GM23248 (cell line): ENCODE results near the gene KCNJ6. TPM values are rescaled to one million over a fixed set of nuclear protein-coding genes. Genes with fewer than 3 reads are reported as not detected.

ENCODE experiments used
- DNase-seq: peaks from one replicate; pipeline ENCODE4 v3.0.0-alpha.2; 2015
- H2AFZ ChIP-seq: fragments of 200-600 bp; sonication (generic); 2 replicates; pipeline ENCODE4 v1.6.1; 2016; ENCODE audit warnings: antibody characterized with exemption
- H3F3A ChIP-seq: fragments of 200-600 bp; sonication (generic); 2 replicates; pipeline ENCODE4 v1.6.1; 2016; ENCODE audit warnings: mild to moderate bottlenecking, antibody characterized with exemption, mixed run types; ENCODE audit not compliant: insufficient read depth
- H3K27ac ChIP-seq: fragments of 200-600 bp; sonication (generic); 2 replicates; pipeline ENCODE4 v1.5.1; 2016; ENCODE audit warnings: mild to moderate bottlenecking
- H3K27me3 ChIP-seq: fragments of 200-600 bp; sonication (generic); replicated peaks from 2 replicates; pipeline ENCODE4 v1.6.1; 2016; ENCODE audit warnings: mild to moderate bottlenecking; ENCODE audit not compliant: insufficient read depth
- H3K36me3 ChIP-seq: fragments of 200-600 bp; sonication (generic); 2 replicates; pipeline ENCODE4 v1.6.1; 2016; ENCODE audit warnings: low read depth, mild to moderate bottlenecking
- H3K4me1 ChIP-seq: fragments of 200-600 bp; sonication (generic); 2 replicates; pipeline ENCODE4 v1.6.1; 2016; ENCODE audit warnings: mild to moderate bottlenecking; ENCODE audit not compliant: insufficient read depth
- H3K4me2 ChIP-seq: fragments of 200-600 bp; sonication (generic); one replicate; pipeline ENCODE4 v1.6.1; 2016; ENCODE audit warnings: mild to moderate bottlenecking; ENCODE audit not compliant: unreplicated experiment
- H3K4me3 ChIP-seq: fragments of 200-600 bp; sonication (generic); 2 replicates; pipeline ENCODE4 v1.5.1; 2016; ENCODE audit warnings: mild to moderate bottlenecking
- H3K79me2 ChIP-seq: fragments of 200-600 bp; sonication (generic); 2 replicates; pipeline ENCODE4 v1.6.1; 2016; ENCODE audit warnings: mild to moderate bottlenecking; ENCODE audit not compliant: insufficient read depth
- H3K9ac ChIP-seq: fragments of 200-600 bp; sonication (generic); 2 replicates; pipeline ENCODE4 v1.6.1; 2016; ENCODE audit warnings: mild to moderate bottlenecking
- H3K9me2 ChIP-seq: fragments of 200-600 bp; sonication (generic); 2 replicates; pipeline ENCODE4 v1.6.1; 2016; ENCODE audit warnings: mixed run types, mild to moderate bottlenecking, moderate library complexity; ENCODE audit not compliant: insufficient read depth
- H3K9me3 ChIP-seq: fragments of 200-600 bp; sonication (generic); one replicate; pipeline ENCODE4 v1.6.1; 2017; ENCODE audit warnings: low read depth
- H4K20me1 ChIP-seq: fragments of 200-600 bp; sonication (generic); 2 replicates; pipeline ENCODE4 v1.6.0; 2016; ENCODE audit not compliant: insufficient read depth
- EZH2 ChIP-seq: fragments of 200-600 bp; sonication (generic); IDR thresholded peaks from 2 replicates; pipeline ENCODE4 v1.6.1; 2018; ENCODE audit warnings: antibody characterized with exemption, mild to moderate bottlenecking; ENCODE audit not compliant: insufficient read depth, poor library complexity, severe bottlenecking
- EZH2phosphoT487 ChIP-seq: fragments of 200-600 bp; sonication (generic); IDR thresholded peaks from 2 replicates; pipeline ENCODE4 v1.6.1; 2018; ENCODE audit warnings: antibody characterized with exemption, moderate library complexity, mild to moderate bottlenecking, low read depth; ENCODE audit not compliant: insufficient read depth
- WGBS, 2 experiments: methylation state at CpG; one replicate each; pipeline ENCODE4 v1.1.6; 2015 to 2017; ENCODE audit warnings: low lambda C conversion rate in 2 of 2, low coverage in 1 of 2; ENCODE audit errors: missing lambda C conversion rate in 2 of 2; 5-methylcytosine and 5-hydroxymethylcytosine counted together
- in situ Hi-C: fragments of 300-500 bp; cut with MboI; formaldehyde crosslinking; loops from 2 replicates; pipeline ENCODE4 v1.15.0; 2020
- polyA plus RNA-seq: library from polyadenylated mRNA; unstranded; fragments of >200 nt; fragmentation: Nextera tagmentation; extraction: Ambion mirVana; gene quantifications from 2 replicates; pipeline ENCODE4 v1.2.1, GENCODE V29; 2016
- total RNA-seq: library from RNA; depleted of rRNA; stranded (reverse); fragments of >200 nt; shearing (Covaris generic); gene quantifications from 2 replicates; pipeline ENCODE4 v1.2.3, GENCODE V29; 2014

KCNJ6 gene
- total and polyA plus RNA-seq, 2 experiments from 2014 or later: 0.11 TPM; not detected in 1

DNA sequence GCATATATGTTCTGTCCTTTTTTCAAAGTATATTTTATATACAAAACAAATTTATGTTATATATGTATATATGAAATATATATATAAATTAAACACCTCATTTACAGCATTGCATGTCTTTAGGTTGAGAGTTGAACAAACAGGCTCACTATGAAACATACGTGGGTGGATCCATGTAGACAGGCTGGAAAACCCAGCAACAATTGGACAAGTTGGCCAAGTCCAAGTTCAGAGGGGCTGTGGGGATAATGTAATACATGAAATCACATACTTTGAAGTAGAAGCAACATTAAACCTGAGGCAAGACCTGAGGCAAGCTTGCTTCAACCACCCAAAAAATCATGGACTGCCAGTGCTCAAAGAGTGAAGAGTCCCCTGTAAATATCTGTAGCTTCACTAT, 39.7 kb downstream of the KCNJ6 start:
- in situ Hi-C loops: no loop called here
- H3K27ac ChIP-seq: no peak overlapping the region
- H3K9ac ChIP-seq: no peak overlapping the region
- TF ChIP-seq EZH2phosphoT487 (no peak), EZH2 (no peak)
- no peaks in the 10 kb centered on the region for H3K9me3 ChIP-seq
- WGBS, 2 experiments: 89 to 93% methylated on average over 1 of the region's 1 CpG
- H3K9me2 ChIP-seq: no peaks in the 10 kb centered on the region
- H3K4me1 ChIP-seq: peaks cover 25% of the 10 kb centered on the region
- H4K20me1 ChIP-seq: no peaks in the 10 kb centered on the region
- no peak overlapping the region for H3K4me2 ChIP-seq
- no peak overlapping the region for H2AFZ ChIP-seq
- no peak for DNase-seq
- peaks cover 10% of the 10 kb centered on the region for H3F3A ChIP-seq
- no peak overlapping the region for H3K4me3 ChIP-seq
- H3K36me3 ChIP-seq: no peaks in the 10 kb centered on the region
- H3K79me2 ChIP-seq: no peaks in the 10 kb centered on the region
- H3K27me3 ChIP-seq: no peaks in the 10 kb centered on the region

DNA sequence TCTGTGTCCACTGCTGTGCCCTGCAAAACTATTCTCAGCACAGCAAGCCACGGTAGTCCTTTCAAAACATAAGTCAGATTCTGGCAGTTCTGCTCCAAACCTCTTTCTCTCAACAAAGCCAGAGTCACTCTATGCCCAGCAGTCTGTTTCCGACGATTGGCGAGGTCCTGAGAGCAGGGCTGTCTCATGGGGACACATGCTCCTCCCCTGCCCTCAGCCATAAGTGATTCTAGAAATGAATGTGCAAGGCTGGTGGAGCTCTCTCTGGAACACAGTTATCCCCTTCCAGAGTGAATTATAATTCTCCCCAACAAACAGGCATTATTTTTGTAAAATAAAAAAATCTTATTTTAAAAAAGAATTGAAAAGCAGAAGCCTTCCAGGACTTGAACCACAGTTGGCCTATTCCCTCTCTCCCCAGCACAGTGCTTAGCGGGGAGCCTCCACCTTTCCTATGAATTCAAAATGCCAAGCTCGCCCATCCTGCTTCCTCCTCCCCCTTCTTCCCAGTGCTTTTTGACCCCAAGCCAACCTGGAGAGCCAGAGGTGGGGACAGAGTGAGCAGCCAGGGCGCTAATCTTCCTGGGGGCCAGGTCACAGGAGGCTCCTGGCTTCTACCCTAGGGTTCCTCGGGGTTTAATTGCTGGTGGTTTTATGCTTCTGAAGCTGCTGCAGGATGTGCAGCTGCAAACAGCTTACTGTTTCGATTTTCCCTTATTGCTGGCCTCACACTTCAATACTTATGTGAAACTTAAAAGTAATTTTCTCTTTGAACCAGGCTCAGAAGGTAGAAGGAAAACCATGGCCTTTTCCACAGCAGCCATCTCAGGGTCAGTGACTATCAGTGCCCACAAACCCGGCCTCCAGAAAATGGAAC, 41.1 kb downstream of the KCNJ6 start:
- H3K4me3 ChIP-seq: no peak overlapping the region
- H3K36me3 ChIP-seq: no peaks in the 10 kb centered on the region
- H3K9me3 ChIP-seq: no peaks in the 10 kb centered on the region
- H3K4me1 ChIP-seq: peaks cover 34% of the 10 kb centered on the region
- H3K27me3 ChIP-seq: no peaks in the 10 kb centered on the region
- peaks cover 19% of the 10 kb centered on the region for H3F3A ChIP-seq
- H4K20me1 ChIP-seq: no peaks in the 10 kb centered on the region
- H3K79me2 ChIP-seq: no peaks in the 10 kb centered on the region
- no peak overlapping the region for H3K4me2 ChIP-seq
- H2AFZ ChIP-seq: no peak overlapping the region
- no peak overlapping the region for H3K9ac ChIP-seq
- H3K9me2 ChIP-seq: no peaks in the 10 kb centered on the region
- no peak overlapping the region for H3K27ac ChIP-seq
- TF ChIP-seq EZH2 (no peak), EZH2phosphoT487 (no peak)
- in situ Hi-C loops: no loop called here
- WGBS, 2 experiments: 80% methylated on average over 10 of the region's 10 CpGs
- DNase-seq: no peak

DNA sequence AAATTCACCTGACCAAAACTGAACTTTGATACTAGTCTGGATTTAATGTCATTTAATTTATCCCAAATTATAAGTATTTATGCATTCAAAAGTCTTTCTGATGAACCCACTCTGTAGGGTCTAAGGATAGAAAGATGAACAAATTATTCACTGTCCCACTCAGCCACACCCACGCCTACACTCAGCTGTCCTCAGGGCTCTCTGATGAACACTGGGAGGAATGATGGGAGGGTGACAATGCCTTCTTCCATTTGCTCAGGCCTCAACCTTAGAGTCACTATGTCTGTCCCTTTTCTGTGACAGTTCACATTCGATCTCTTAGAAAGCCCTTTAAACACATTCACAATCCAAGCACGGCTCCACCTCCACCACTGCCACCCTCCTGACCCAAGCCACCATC, 41.8 kb downstream of the KCNJ6 start:
- no peak overlapping the region for H3K4me2 ChIP-seq
- H3K36me3 ChIP-seq: no peaks in the 10 kb centered on the region
- H2AFZ ChIP-seq: no peak overlapping the region
- TF ChIP-seq EZH2 (no peak), EZH2phosphoT487 (no peak)
- H3K9ac ChIP-seq: no peak overlapping the region
- no peaks in the 10 kb centered on the region for H3K79me2 ChIP-seq
- H4K20me1 ChIP-seq: no peaks in the 10 kb centered on the region
- no peak for DNase-seq
- H3K27ac ChIP-seq: no peak overlapping the region
- H3K27me3 ChIP-seq: no peaks in the 10 kb centered on the region
- H3K9me2 ChIP-seq: no peaks in the 10 kb centered on the region
- no peak overlapping the region for H3K4me3 ChIP-seq
- 57 to 58% methylated on average over 3 of the region's 3 CpGs for WGBS, 2 experiments
- peaks cover 38% of the 10 kb centered on the region for H3K4me1 ChIP-seq
- H3F3A ChIP-seq: peaks cover 19% of the 10 kb centered on the region
- no peaks in the 10 kb centered on the region for H3K9me3 ChIP-seq
- in situ Hi-C loops: no loop called here

DNA sequence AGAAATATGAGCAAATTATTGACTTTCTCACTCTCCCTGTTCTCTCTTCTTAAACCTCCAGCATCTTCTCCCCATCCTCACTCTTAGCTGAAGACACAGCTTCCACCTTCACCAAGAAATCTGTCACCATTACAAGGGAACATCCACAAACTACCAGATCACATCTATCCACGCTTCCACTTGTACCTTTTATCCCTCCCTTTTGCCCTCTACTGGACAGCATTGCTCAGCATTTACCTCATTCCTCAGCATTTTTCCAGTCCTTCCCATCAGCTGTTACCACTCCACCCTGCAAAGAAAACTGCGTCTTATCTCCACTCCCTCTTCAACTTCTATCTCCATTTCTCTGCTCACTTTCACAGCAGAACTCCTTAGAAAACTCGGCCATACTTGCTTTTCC, 42.6 kb downstream of the KCNJ6 start:
- Histone ChIP-seq H3K9ac (no peak overlapping the region), H3K79me2 (no peaks in the 10 kb centered on the region), H3K9me2 (no peaks in the 10 kb centered on the region), H3K36me3 (no peaks in the 10 kb centered on the region), H2AFZ (no peak overlapping the region), H3K4me2 (no peak overlapping the region), H3K4me3 (no peak overlapping the region), H3F3A (peaks cover 21% of the 10 kb centered on the region), H3K27ac (no peak overlapping the region), H3K9me3 (no peaks in the 10 kb centered on the region), H3K4me1 (peaks cover 39% of the 10 kb centered on the region), H3K27me3 (no peaks in the 10 kb centered on the region), H4K20me1 (no peaks in the 10 kb centered on the region)
- no peak for TF ChIP-seq EZH2phosphoT487
- no peak for TF ChIP-seq EZH2
- 53 to 54% methylated on average over 3 of the region's 3 CpGs for WGBS, 2 experiments
- in situ Hi-C loops: no loop called here
- DNase-seq: peak; percentile 33
